Fibroblast of villous mesenchyme (primary cell): ENCODE results near the gene ECT2L. TPM values are rescaled to one million over a fixed set of nuclear protein-coding genes. Genes with fewer than 3 reads are reported as not detected.

Experiments
- DNase-seq: peaks from one replicate; pipeline ENCODE4 v3.0.0-alpha.2; 2010; ENCODE audit warnings: low read depth
- H3K4me3 ChIP-seq: 2 replicates; pipeline ENCODE4 v1.5.1; 2011; ENCODE audit warnings: low read depth, mild to moderate bottlenecking, low read length
- total RNA-seq: library from RNA; depleted of rRNA; stranded (reverse); fragments of >200 nt; gene quantifications from 2 replicates; pipeline ENCODE4 v1.2.3, GENCODE V29; 2012
- TF ChIP-seq, protein P1 (sequence below): IDR thresholded peaks from 2 replicates; pipeline ENCODE4 v1.5.1; 2012; ENCODE audit warnings: low read depth, mild to moderate bottlenecking, low read length; ENCODE audit not compliant: insufficient read depth

Gene ECT2L
- total RNA-seq, 1 donor = not detected

DNA sequence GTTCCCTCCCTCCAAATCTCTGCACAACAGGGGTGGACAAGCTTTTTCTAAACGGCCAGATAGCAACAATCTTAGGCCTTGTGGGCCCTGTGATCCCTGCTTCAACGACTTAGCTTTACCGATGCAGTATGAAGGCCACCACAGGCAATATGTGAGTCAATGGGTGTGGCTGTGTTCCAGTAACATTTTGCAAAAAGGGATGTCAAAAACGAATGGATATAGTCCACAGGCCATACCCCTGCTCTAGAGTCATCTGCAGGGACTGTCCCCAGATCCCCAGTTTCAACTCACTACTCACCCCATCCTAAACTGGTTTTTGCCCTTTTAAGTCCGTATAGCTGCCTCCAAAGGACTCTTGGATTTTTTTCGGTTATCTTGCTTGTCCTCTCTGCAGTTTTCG, 34.4 kb downstream of the ECT2L start:
- TF ChIP-seq, protein P1, sequence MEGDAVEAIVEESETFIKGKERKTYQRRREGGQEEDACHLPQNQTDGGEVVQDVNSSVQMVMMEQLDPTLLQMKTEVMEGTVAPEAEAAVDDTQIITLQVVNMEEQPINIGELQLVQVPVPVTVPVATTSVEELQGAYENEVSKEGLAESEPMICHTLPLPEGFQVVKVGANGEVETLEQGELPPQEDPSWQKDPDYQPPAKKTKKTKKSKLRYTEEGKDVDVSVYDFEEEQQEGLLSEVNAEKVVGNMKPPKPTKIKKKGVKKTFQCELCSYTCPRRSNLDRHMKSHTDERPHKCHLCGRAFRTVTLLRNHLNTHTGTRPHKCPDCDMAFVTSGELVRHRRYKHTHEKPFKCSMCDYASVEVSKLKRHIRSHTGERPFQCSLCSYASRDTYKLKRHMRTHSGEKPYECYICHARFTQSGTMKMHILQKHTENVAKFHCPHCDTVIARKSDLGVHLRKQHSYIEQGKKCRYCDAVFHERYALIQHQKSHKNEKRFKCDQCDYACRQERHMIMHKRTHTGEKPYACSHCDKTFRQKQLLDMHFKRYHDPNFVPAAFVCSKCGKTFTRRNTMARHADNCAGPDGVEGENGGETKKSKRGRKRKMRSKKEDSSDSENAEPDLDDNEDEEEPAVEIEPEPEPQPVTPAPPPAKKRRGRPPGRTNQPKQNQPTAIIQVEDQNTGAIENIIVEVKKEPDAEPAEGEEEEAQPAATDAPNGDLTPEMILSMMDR = no peak
- no peak for DNase-seq
- no peak overlapping the region for H3K4me3 ChIP-seq

DNA sequence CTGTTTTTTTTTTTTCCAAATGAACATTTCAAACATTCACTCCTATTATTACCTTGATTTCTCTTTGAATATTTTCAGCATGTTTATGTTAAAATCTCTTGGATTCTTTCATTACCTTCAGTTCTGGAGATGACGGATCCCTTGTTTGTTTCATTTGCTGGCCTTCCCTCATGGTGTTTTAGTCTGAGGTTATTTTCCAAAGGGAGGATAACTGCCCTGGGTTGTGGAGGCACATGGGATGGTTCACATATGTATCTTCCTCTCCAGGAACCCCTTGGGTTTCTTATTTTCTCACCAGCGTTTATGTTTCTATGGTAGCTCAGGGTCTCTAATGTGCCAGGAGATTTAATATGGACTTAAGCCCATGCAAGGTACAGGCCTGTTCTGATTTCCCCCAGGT, 36.3 kb downstream of the ECT2L start:
- DNase-seq = no peak
- TF ChIP-seq, protein P1 = no peak

DNA sequence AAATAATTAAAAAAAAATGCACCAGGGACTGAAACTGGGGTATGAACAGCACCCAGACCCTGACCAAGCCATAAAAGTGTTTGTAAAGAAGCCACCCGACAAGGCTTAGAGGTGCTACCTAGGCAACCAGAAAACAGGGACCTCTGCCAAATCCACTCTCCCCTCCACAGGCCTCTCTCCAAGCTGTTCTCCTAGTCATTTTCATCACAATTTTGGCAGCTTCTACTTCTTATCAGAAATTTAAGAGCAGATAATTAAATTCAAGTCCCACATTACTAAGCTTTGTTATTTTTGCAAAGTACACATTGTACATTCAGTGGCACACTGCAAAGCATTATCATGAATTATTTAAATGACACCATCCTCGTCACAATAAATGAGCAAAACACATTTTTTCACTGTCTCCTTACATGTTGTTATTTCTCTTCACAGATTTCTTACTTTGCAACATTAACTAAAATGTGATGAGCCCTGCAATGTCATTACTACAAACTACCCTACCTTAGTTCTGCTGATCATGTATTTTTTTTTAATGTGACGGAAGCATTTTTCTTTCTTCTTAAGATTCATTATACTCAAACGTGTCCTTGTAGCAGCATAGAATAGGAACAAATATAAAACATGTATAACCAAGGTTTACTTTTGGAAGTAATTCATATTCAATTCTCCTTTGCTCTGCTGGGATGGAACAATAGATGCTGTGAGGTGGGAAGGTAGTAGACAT, 38.1 kb downstream of the ECT2L start:
- TF ChIP-seq, protein P1 = no peak
- DNase-seq = peak; percentile 18
- no peak overlapping the region for H3K4me3 ChIP-seq

More for the DNA sequence above, 36.3 kb downstream of the ECT2L start:
- no peak overlapping the region for H3K4me3 ChIP-seq

DNA sequence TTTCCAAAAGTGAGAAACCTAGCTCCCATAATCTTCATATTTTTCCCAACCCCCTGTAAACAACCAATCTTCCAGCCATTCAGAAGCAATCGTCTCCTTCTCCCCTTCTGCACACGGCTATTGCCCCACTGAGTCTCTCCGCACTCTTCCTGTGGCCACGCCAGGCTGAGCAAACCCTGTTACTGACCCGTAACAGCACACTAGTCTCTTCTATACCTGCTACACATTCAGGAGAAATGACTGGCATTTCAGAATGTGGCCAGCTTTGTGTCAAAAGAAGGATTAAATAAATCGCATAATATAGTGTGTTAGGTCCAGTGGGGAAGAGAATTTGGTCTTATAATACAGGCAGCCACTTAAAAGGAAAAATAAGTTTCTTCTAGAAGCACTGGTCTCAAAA, 41.4 kb downstream of the ECT2L start:
- no peak for DNase-seq
- no peak overlapping the region for H3K4me3 ChIP-seq
- TF ChIP-seq, protein P1 = no peak

DNA sequence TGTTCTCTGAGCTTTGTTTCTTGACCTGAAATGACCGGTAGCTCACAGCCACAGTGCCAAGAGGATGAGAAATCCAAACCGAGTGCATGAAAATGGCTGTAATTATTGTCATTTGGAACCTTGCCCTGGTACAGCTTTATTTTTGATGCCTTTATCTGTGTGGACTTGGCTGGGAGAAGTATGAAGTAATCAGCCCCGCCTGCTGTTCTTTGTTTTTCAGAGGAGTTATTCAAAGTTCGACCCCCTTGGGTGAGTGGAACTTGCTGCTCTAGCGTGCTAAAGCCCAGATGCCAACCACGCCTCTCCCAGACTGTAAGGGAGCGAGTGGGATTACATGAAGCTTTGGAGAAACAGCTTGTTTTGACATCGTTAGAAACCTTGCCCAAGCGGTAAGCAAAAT, 48.3 kb downstream of the ECT2L start:
- TF ChIP-seq, protein P1 = no peak
- DNase-seq = peak; percentile 64
- H3K4me3 ChIP-seq = no peak overlapping the region

DNA sequence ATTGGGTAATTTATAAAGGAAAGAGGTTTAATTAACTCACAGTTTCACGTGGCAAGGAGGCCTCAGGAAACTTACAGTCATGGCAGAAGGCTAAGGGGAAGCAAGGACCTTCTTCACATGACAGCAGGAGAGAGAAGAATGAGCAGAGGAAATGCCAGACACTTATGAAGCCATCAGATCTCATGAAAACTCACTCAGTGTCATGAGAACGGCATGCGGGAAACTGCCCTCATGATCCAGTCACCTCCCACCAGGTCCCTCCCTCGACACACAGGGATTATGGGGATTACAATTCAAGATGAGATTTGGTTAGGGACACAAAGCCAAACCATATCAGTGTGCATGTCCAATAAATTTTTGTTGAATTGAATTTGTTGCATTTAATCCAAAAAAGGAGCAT, 52.0 kb downstream of the ECT2L start:
- no peak for DNase-seq

More for the DNA sequence above, 52.0 kb downstream of the ECT2L start:
- TF ChIP-seq, protein P1 = no peak
- no peak overlapping the region for H3K4me3 ChIP-seq
